Measurements from ENCODE around the gene TMEM94.
A peak's percentile ranks its signal among the peaks of the same experiment; 100 is the strongest.

Gene TMEM94

DNA sequence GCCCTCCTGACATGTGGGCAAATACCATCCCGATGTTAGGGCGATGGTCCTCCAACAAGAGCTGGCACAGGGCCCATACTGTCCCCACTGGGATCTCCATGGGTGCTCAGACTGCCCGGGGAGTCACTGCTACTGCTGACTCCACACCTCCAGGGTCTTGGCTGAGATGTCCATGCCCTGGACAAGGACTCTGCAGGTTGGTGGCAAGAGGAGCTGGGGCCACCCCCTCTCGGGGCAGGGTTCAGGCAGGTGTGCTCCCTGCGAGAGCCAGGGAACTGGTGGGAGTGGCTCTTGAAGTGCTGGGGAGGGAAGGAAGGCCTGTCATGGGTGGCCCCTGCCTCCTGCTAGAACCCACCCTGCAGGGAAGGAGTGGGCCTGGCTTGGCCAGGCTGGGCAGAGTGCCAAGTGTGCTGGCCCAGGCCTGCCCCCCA lies 52.5 kb downstream of the TMEM94 start:
- Histone ChIP-seq H4K91ac (ENCODE audit: low read depth, low read length, poor library complexity) (no peak overlapping the region), H2BK12ac (ENCODE audit: low read length) (no peak overlapping the region), H3K23ac (ENCODE audit: low read depth, low read length, poor library complexity) (no peak overlapping the region), H3K79me1 (ENCODE audit: low read depth, low read length) (peaks cover 23% of the 10 kb centered on the region), H3K4me3 (ENCODE audit: low read length in 2 of 2) (peak overlapping the region in 1 of 2 donors; percentile 38), H3K36me3 (replicated peaks in 1 of 2; ENCODE audit: control insufficient read depth in 2 of 2, insufficient read depth in 2 of 2, low read length in 2 of 2) (peaks cover 33 to 91% of the 10 kb centered on the region in 2 donors), H3K4me1 (ENCODE audit: control insufficient read depth in 2 of 2, insufficient read depth in 1 of 2, low read depth in 1 of 2, low read length in 2 of 2) (peaks cover 4 to 6% of the 10 kb centered on the region in 2 donors), H2BK120ac (ENCODE audit: low read depth, low read length) (no peak overlapping the region), H3K4ac (ENCODE audit: low read length) (no peak overlapping the region), H2BK5ac (ENCODE audit: low read length) (peak overlapping the region; percentile 20), H2AK5ac (ENCODE audit: low read depth, low read length) (no peak overlapping the region), H2BK15ac (ENCODE audit: low read length) (no peak overlapping the region), H3K4me2 (ENCODE audit: insufficient read depth, low read length, poor library complexity, severe bottlenecking) (no peak overlapping the region), H3K18ac (ENCODE audit: low read length) (no peak overlapping the region), H3K14ac (ENCODE audit: low read length) (no peak overlapping the region), H3K9ac (ENCODE audit: low read depth, low read length, poor library complexity) (no peak overlapping the region), H3K27ac (replicated peaks; ENCODE audit: low read length) (no peak overlapping the region), H3K9me3 (replicated peaks in 1 of 2; ENCODE audit: control insufficient read depth in 2 of 2, insufficient read depth in 1 of 2, low read depth in 1 of 2, low read length in 2 of 2) (no peaks in the 10 kb centered on the region), H2AFZ (ENCODE audit: low read length) (no peak overlapping the region), H3K27me3 (ENCODE audit: control insufficient read depth in 3 of 3, insufficient read depth in 3 of 3, low read depth in 1 of 3, low read length in 3 of 3) (no peaks in the 10 kb centered on the region), H4K8ac (ENCODE audit: low read depth, low read length) (no peak overlapping the region)
- no peak for DNase-seq (ENCODE audit: low spot score)
- WGBS, 2 donors (ENCODE audit: extremely low coverage in 2 of 2, insufficient read length in 2 of 2, insufficient replicate concordance in 1 of 2), result no CpG with 5 or more reads among the region's 5 CpGs

DNA sequence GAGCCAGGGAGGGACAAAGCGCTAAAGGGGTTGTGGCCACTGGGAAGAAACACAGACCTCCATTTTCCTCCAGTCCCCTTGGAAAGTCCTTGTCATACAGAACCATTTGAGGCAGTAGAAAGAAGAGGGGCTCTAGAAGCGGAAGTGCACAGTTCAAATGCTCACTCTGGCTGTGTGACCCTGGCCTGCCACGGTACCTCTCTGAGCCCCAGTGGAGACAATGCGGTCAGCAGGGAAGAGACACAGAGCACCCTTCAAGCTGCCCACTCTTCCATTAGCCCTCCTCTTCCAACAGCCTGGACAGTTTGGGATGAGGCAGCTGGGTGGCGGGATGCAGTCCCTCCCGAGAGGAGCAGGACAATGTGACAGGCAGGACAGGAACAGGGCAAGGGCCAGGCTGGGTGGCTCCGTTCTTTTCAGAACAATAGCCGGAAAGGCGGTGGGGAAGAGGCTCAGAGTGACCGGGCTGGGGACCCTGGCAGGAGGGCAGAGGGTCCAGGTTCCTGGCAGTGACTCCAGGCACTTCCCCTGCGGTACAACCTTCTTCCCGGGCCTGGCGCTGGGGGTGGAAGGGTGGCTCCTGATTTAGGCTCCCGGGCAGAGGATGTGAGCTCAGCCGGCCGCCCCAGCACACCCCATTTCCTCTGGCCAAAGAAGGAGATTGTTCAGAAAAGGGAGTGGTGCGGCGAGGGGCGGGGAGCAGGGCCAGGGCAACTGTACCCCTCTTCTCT lies 53.3 kb downstream of the TMEM94 start:
- H2BK12ac ChIP-seq (ENCODE audit: low read length), result no peak overlapping the region
- H2BK120ac ChIP-seq (ENCODE audit: low read depth, low read length), result no peak overlapping the region
- H3K18ac ChIP-seq (ENCODE audit: low read length), result no peak overlapping the region
- no peak overlapping the region for H3K4me3 ChIP-seq (ENCODE audit: low read length in 2 of 2)
- no peak overlapping the region for H3K27ac ChIP-seq (replicated peaks; ENCODE audit: low read length)
- H3K27me3 ChIP-seq (ENCODE audit: control insufficient read depth in 3 of 3, insufficient read depth in 3 of 3, low read depth in 1 of 3, low read length in 3 of 3), result no peaks in the 10 kb centered on the region
- no peak overlapping the region for H3K9ac ChIP-seq (ENCODE audit: low read depth, low read length, poor library complexity)
- H3K36me3 ChIP-seq (replicated peaks in 1 of 2; ENCODE audit: control insufficient read depth in 2 of 2, insufficient read depth in 2 of 2, low read length in 2 of 2), result peaks cover 30 to 84% of the 10 kb centered on the region in 2 donors
- no peak overlapping the region for H4K8ac ChIP-seq (ENCODE audit: low read depth, low read length)
- H3K4me1 ChIP-seq (ENCODE audit: control insufficient read depth in 2 of 2, insufficient read depth in 1 of 2, low read depth in 1 of 2, low read length in 2 of 2), result peaks cover 9 to 11% of the 10 kb centered on the region in 2 donors
- H2BK5ac ChIP-seq (ENCODE audit: low read length), result peak overlapping the region; percentile 20
- no peak overlapping the region for H2BK15ac ChIP-seq (ENCODE audit: low read length)
- H3K79me1 ChIP-seq (ENCODE audit: low read depth, low read length), result peaks cover 25% of the 10 kb centered on the region
- no peak overlapping the region for H3K4ac ChIP-seq (ENCODE audit: low read length)
- no peak overlapping the region for H3K14ac ChIP-seq (ENCODE audit: low read length)
- DNase-seq (ENCODE audit: low spot score), result no peak
- no peak overlapping the region for H2AFZ ChIP-seq (ENCODE audit: low read length)
- no peak overlapping the region for H4K91ac ChIP-seq (ENCODE audit: low read depth, low read length, poor library complexity)
- no CpG with 5 or more reads among the region's 19 CpGs for WGBS, 2 donors (ENCODE audit: extremely low coverage in 2 of 2, insufficient read length in 2 of 2, insufficient replicate concordance in 1 of 2)
- peak overlapping the region; percentile 52 for H2AK5ac ChIP-seq (ENCODE audit: low read depth, low read length)
- peak overlapping the region; percentile 31 for H3K23ac ChIP-seq (ENCODE audit: low read depth, low read length, poor library complexity)
- H3K4me2 ChIP-seq (ENCODE audit: insufficient read depth, low read length, poor library complexity, severe bottlenecking), result no peak overlapping the region
- H3K9me3 ChIP-seq (replicated peaks in 1 of 2; ENCODE audit: control insufficient read depth in 2 of 2, insufficient read depth in 1 of 2, low read depth in 1 of 2, low read length in 2 of 2), result no peaks in the 10 kb centered on the region

DNA sequence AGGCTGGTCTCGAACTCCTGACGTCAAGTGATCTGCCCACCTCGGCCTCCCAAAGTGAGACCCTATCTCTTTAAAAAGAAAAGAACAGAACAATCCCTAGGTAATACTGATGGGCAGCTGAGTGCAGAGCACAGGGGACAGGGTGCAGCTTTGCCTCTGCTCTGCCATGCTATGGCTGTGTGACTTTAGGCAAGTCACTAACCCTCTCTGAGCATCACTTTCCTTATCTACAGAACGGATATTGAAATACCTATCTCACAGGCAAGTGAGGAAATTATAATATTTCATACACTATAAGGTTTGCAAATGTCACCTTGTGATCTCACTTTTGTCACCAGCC lies 54.8 kb downstream of the TMEM94 start:
- H3K4me1 ChIP-seq (ENCODE audit: control insufficient read depth in 2 of 2, insufficient read depth in 1 of 2, low read depth in 1 of 2, low read length in 2 of 2), result peaks cover 9 to 11% of the 10 kb centered on the region in 2 donors
- H3K27ac ChIP-seq (replicated peaks; ENCODE audit: low read length), result no peak overlapping the region
- no peak overlapping the region for H2BK15ac ChIP-seq (ENCODE audit: low read length)
- no peak overlapping the region for H3K14ac ChIP-seq (ENCODE audit: low read length)
- H3K36me3 ChIP-seq (replicated peaks in 1 of 2; ENCODE audit: control insufficient read depth in 2 of 2, insufficient read depth in 2 of 2, low read length in 2 of 2), result peaks cover 21 to 69% of the 10 kb centered on the region in 2 donors
- no peak overlapping the region for H3K9ac ChIP-seq (ENCODE audit: low read depth, low read length, poor library complexity)
- no peak overlapping the region for H3K18ac ChIP-seq (ENCODE audit: low read length)
- no peak overlapping the region for H4K91ac ChIP-seq (ENCODE audit: low read depth, low read length, poor library complexity)
- H2AK5ac ChIP-seq (ENCODE audit: low read depth, low read length), result no peak overlapping the region
- no peak overlapping the region for H2BK12ac ChIP-seq (ENCODE audit: low read length)
- no peak overlapping the region for H3K4me3 ChIP-seq (ENCODE audit: low read length in 2 of 2)
- H3K79me1 ChIP-seq (ENCODE audit: low read depth, low read length), result peaks cover 29% of the 10 kb centered on the region
- H4K8ac ChIP-seq (ENCODE audit: low read depth, low read length), result no peak overlapping the region
- H2BK120ac ChIP-seq (ENCODE audit: low read depth, low read length), result no peak overlapping the region
- H3K4ac ChIP-seq (ENCODE audit: low read length), result no peak overlapping the region
- H3K23ac ChIP-seq (ENCODE audit: low read depth, low read length, poor library complexity), result no peak overlapping the region
- no CpG with 5 or more reads among the region's 4 CpGs for WGBS, 2 donors (ENCODE audit: extremely low coverage in 2 of 2, insufficient read length in 2 of 2, insufficient replicate concordance in 1 of 2)
- no peak overlapping the region for H2BK5ac ChIP-seq (ENCODE audit: low read length)
- no peak overlapping the region for H2AFZ ChIP-seq (ENCODE audit: low read length)
- no peak for DNase-seq (ENCODE audit: low spot score)
- no peaks in the 10 kb centered on the region for H3K27me3 ChIP-seq (ENCODE audit: control insufficient read depth in 3 of 3, insufficient read depth in 3 of 3, low read depth in 1 of 3, low read length in 3 of 3)
- H3K4me2 ChIP-seq (ENCODE audit: insufficient read depth, low read length, poor library complexity, severe bottlenecking), result peak overlapping the region; percentile 24
- no peaks in the 10 kb centered on the region for H3K9me3 ChIP-seq (replicated peaks in 1 of 2; ENCODE audit: control insufficient read depth in 2 of 2, insufficient read depth in 1 of 2, low read depth in 1 of 2, low read length in 2 of 2)

DNA sequence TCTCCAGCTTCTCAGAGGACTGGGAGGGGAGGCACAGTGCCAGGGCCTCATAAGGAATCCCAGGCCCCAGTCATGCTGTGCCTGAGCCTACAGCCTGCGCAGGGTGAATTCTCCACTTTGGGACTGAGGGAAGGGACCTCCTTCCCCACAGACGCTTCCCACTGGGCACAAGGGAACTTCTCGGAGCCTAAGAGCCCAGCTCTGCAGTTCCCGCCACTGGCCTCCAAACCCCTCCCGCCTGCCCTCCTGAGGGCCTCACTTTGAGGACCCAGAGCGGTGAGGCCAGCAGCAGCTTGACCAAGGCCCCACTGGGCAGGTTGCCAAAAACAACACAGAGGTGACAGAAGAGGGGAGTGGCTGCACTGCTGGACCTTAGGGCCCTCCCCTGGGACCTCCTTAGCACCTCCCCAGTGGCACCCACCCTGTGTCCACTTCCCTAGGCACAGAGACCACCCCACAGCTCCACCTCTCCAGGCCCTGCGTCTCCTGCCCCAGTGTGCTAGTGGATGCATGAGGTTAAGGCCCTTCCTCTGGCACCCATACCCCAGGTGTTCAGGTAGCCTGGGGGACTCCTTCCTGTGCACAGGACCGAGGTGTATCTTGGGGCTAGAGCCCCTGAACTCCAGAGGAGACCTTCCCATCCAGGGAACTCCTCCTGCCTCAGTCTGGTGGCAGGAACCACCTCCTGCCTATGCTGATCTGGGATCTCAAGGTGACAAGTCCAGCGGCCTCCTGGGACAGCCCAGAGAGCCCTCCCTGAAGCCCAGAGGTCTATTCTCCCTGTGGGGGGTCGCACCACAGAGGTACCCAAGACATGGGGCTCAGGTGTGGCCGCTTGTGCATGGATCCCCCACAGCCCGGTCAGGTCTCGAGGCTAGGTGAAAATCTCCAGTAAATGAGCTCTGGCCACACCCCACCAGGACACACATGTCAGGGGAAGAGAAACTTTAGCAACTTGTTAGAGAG lies 55.5 kb downstream of the TMEM94 start:
- H3K36me3 ChIP-seq (replicated peaks in 1 of 2; ENCODE audit: control insufficient read depth in 2 of 2, insufficient read depth in 2 of 2, low read length in 2 of 2), result peaks cover 15 to 62% of the 10 kb centered on the region in 2 donors
- H2BK120ac ChIP-seq (ENCODE audit: low read depth, low read length), result no peak overlapping the region
- no peak overlapping the region for H4K8ac ChIP-seq (ENCODE audit: low read depth, low read length)
- H2BK5ac ChIP-seq (ENCODE audit: low read length), result peak overlapping the region; percentile 19
- H3K18ac ChIP-seq (ENCODE audit: low read length), result peak overlapping the region; percentile 16
- H3K9ac ChIP-seq (ENCODE audit: low read depth, low read length, poor library complexity), result no peak overlapping the region
- H3K4me1 ChIP-seq (ENCODE audit: control insufficient read depth in 2 of 2, insufficient read depth in 1 of 2, low read depth in 1 of 2, low read length in 2 of 2), result peaks cover 9 to 11% of the 10 kb centered on the region in 2 donors
- no peak overlapping the region for H3K27ac ChIP-seq (replicated peaks; ENCODE audit: low read length)
- no peak overlapping the region for H2AFZ ChIP-seq (ENCODE audit: low read length)
- no peak overlapping the region for H3K4ac ChIP-seq (ENCODE audit: low read length)
- no peaks in the 10 kb centered on the region for H3K9me3 ChIP-seq (replicated peaks in 1 of 2; ENCODE audit: control insufficient read depth in 2 of 2, insufficient read depth in 1 of 2, low read depth in 1 of 2, low read length in 2 of 2)
- no peak overlapping the region for H4K91ac ChIP-seq (ENCODE audit: low read depth, low read length, poor library complexity)
- no CpG with 5 or more reads among the region's 13 CpGs for WGBS, 2 donors (ENCODE audit: extremely low coverage in 2 of 2, insufficient read length in 2 of 2, insufficient replicate concordance in 1 of 2)
- H3K4me3 ChIP-seq (ENCODE audit: low read length in 2 of 2), result no peak overlapping the region
- no peak overlapping the region for H2BK15ac ChIP-seq (ENCODE audit: low read length)
- H2BK12ac ChIP-seq (ENCODE audit: low read length), result no peak overlapping the region
- no peak overlapping the region for H3K23ac ChIP-seq (ENCODE audit: low read depth, low read length, poor library complexity)
- H3K79me1 ChIP-seq (ENCODE audit: low read depth, low read length), result peaks cover 29% of the 10 kb centered on the region
- H2AK5ac ChIP-seq (ENCODE audit: low read depth, low read length), result peak overlapping the region; percentile 43
- H3K27me3 ChIP-seq (ENCODE audit: control insufficient read depth in 3 of 3, insufficient read depth in 3 of 3, low read depth in 1 of 3, low read length in 3 of 3), result no peaks in the 10 kb centered on the region
- H3K14ac ChIP-seq (ENCODE audit: low read length), result no peak overlapping the region
- H3K4me2 ChIP-seq (ENCODE audit: insufficient read depth, low read length, poor library complexity, severe bottlenecking), result peak overlapping the region; percentile 24
- DNase-seq (ENCODE audit: low spot score), result no peak

All from neuronal stem cell (in vitro differentiated cells).